ENCODE data around the gene TSSK2.

TSSK2 gene

GRCh38 chr22:19175602-19176174, 44.6 kb downstream of the TSSK2 start:
- H3K9ac ChIP-seq (ENCODE audit: low read depth, low read length): peak overlapping the region; percentile 21; the same call in 1 of the 2 replicates
- peaks cover 5% of the 10 kb centered on the region for H3K27me3 ChIP-seq (ENCODE audit: insufficient read depth, low read length)
- H3K9me3 ChIP-seq (ENCODE audit: insufficient read depth, low read depth, low read length): no peaks in the 10 kb centered on the region
- H3K4me1 ChIP-seq (ENCODE audit: insufficient read depth, low read length): peaks cover 30% of the 10 kb centered on the region
- H3K36me3 ChIP-seq (ENCODE audit: insufficient read depth, low read depth, low read length): peaks cover 14% of the 10 kb centered on the region; the same call in 1 of the 2 replicates
- H3K27ac ChIP-seq (ENCODE audit: low read length): no peak overlapping the region
- H3K4me3 ChIP-seq (ENCODE audit: low read length): no peak overlapping the region

GRCh38 chr22:19176175-19176643, 45.1 kb downstream of the TSSK2 start:
- Histone ChIP-seq H3K9ac (ENCODE audit: low read depth, low read length) (peak overlapping the region; percentile 51; the same call in 1 of the 2 replicates), H3K27me3 (ENCODE audit: insufficient read depth, low read length) (no peaks in the 10 kb centered on the region), H3K27ac (ENCODE audit: low read length) (no peak overlapping the region), H3K4me1 (ENCODE audit: insufficient read depth, low read length) (peaks cover 28% of the 10 kb centered on the region), H3K9me3 (ENCODE audit: insufficient read depth, low read depth, low read length) (no peaks in the 10 kb centered on the region), H3K36me3 (ENCODE audit: insufficient read depth, low read depth, low read length) (peaks cover 14% of the 10 kb centered on the region; the same call in 1 of the 2 replicates), H3K4me3 (ENCODE audit: low read length) (no peak overlapping the region; the same call in 1 of the 2 replicates)

- no peaks in the 10 kb centered on the region for H3K27me3 ChIP-seq (ENCODE audit: insufficient read depth, low read length)
- H3K27ac ChIP-seq (ENCODE audit: low read length): no peak overlapping the region
- peaks cover 14% of the 10 kb centered on the region; the same call in 1 of the 2 replicates for H3K36me3 ChIP-seq (ENCODE audit: insufficient read depth, low read depth, low read length)
- H3K4me1 ChIP-seq (ENCODE audit: insufficient read depth, low read length): peaks cover 28% of the 10 kb centered on the region
- H3K9ac ChIP-seq (ENCODE audit: low read depth, low read length): peak overlapping the region; percentile 51; the same call in 1 of the 2 replicates
- H3K4me3 ChIP-seq (ENCODE audit: low read length): peak overlapping the region; percentile 72
- H3K9me3 ChIP-seq (ENCODE audit: insufficient read depth, low read depth, low read length): no peaks in the 10 kb centered on the region
Measured at GRCh38 chr22:19176732-19177131, 45.6 kb downstream of the TSSK2 start.

GRCh38 chr22:19177164-19178064, 46.3 kb downstream of the TSSK2 start:
- Histone ChIP-seq H3K4me1 (ENCODE audit: insufficient read depth, low read length) (peaks cover 28% of the 10 kb centered on the region), H3K4me3 (ENCODE audit: low read length) (peak overlapping the region; percentile 72), H3K9me3 (ENCODE audit: insufficient read depth, low read depth, low read length) (no peaks in the 10 kb centered on the region), H3K27me3 (ENCODE audit: insufficient read depth, low read length) (no peaks in the 10 kb centered on the region), H3K27ac (ENCODE audit: low read length) (no peak overlapping the region), H3K9ac (ENCODE audit: low read depth, low read length) (peak overlapping the region; percentile 76; the same call in 1 of the 2 replicates), H3K36me3 (ENCODE audit: insufficient read depth, low read depth, low read length) (peaks cover 14% of the 10 kb centered on the region; the same call in 1 of the 2 replicates)

GRCh38 chr22:19178065-19178656, 47.1 kb downstream of the TSSK2 start:
- Histone ChIP-seq H3K27ac (ENCODE audit: low read length) (peak overlapping the region; percentile 64), H3K9ac (ENCODE audit: low read depth, low read length) (peak overlapping the region; percentile 76; the same call in 1 of the 2 replicates), H3K4me1 (ENCODE audit: insufficient read depth, low read length) (peaks cover 22% of the 10 kb centered on the region), H3K36me3 (ENCODE audit: insufficient read depth, low read depth, low read length) (peaks cover 14% of the 10 kb centered on the region; the same call in 1 of the 2 replicates), H3K4me3 (ENCODE audit: low read length) (peak overlapping the region; percentile 72), H3K27me3 (ENCODE audit: insufficient read depth, low read length) (no peaks in the 10 kb centered on the region), H3K9me3 (ENCODE audit: insufficient read depth, low read depth, low read length) (no peaks in the 10 kb centered on the region)

GRCh38 chr22:19178657-19179496, 47.8 kb downstream of the TSSK2 start, which contains the start of gene SLC25A1:
SLC25A1 (minus strand) TSS chr22:19178736; CDS start chr22:19178673, 63 bp downstream.
- Histone ChIP-seq H3K4me1 (ENCODE audit: insufficient read depth, low read length) (peaks cover 18% of the 10 kb centered on the region), H3K9ac (ENCODE audit: low read depth, low read length) (peak within 1 kb of the TSS; percentile 76; the same call in 1 of the 2 replicates), H3K27ac (ENCODE audit: low read length) (peak within 1 kb of the TSS; percentile 64), H3K4me3 (ENCODE audit: low read length) (peak within 1 kb of the TSS; percentile 79), H3K36me3 (ENCODE audit: insufficient read depth, low read depth, low read length) (peaks cover 14% of the 10 kb centered on the region; the same call in 1 of the 2 replicates), H3K9me3 (ENCODE audit: insufficient read depth, low read depth, low read length) (no peaks in the 10 kb centered on the region), H3K27me3 (ENCODE audit: insufficient read depth, low read length) (no peaks in the 10 kb centered on the region)

GRCh38 chr22:19179497-19180048, 48.5 kb downstream of the TSSK2 start:
- Histone ChIP-seq H3K4me3 (ENCODE audit: low read length) (peak overlapping the region; percentile 79), H3K27me3 (ENCODE audit: insufficient read depth, low read length) (no peaks in the 10 kb centered on the region), H3K9me3 (ENCODE audit: insufficient read depth, low read depth, low read length) (no peaks in the 10 kb centered on the region), H3K9ac (ENCODE audit: low read depth, low read length) (peak overlapping the region; percentile 72; the same call in 1 of the 2 replicates), H3K4me1 (ENCODE audit: insufficient read depth, low read length) (peaks cover 11% of the 10 kb centered on the region), H3K36me3 (ENCODE audit: insufficient read depth, low read depth, low read length) (peaks cover 14% of the 10 kb centered on the region; the same call in 1 of the 2 replicates), H3K27ac (ENCODE audit: low read length) (no peak overlapping the region)

- H3K27me3 ChIP-seq (ENCODE audit: insufficient read depth, low read length): no peaks in the 10 kb centered on the region
- H3K36me3 ChIP-seq (ENCODE audit: insufficient read depth, low read depth, low read length): peaks cover 14% of the 10 kb centered on the region; the same call in 1 of the 2 replicates
- H3K4me1 ChIP-seq (ENCODE audit: insufficient read depth, low read length): peaks cover 6% of the 10 kb centered on the region
- no peaks in the 10 kb centered on the region for H3K9me3 ChIP-seq (ENCODE audit: insufficient read depth, low read depth, low read length)
- H3K27ac ChIP-seq (ENCODE audit: low read length): no peak overlapping the region
- H3K9ac ChIP-seq (ENCODE audit: low read depth, low read length): no peak overlapping the region
- no peak overlapping the region for H3K4me3 ChIP-seq (ENCODE audit: low read length)
Measured at GRCh38 chr22:19180234-19180633, 49.1 kb downstream of the TSSK2 start.

GRCh38 chr22:19180740-19181410, 49.8 kb downstream of the TSSK2 start:
- Histone ChIP-seq H3K36me3 (ENCODE audit: insufficient read depth, low read depth, low read length) (peaks cover 9% of the 10 kb centered on the region; the same call in 1 of the 2 replicates), H3K27ac (ENCODE audit: low read length) (no peak overlapping the region), H3K9ac (ENCODE audit: low read depth, low read length) (no peak overlapping the region), H3K4me1 (ENCODE audit: insufficient read depth, low read length) (peaks cover 6% of the 10 kb centered on the region), H3K9me3 (ENCODE audit: insufficient read depth, low read depth, low read length) (no peaks in the 10 kb centered on the region), H3K27me3 (ENCODE audit: insufficient read depth, low read length) (no peaks in the 10 kb centered on the region), H3K4me3 (ENCODE audit: low read length) (no peak overlapping the region)

GRCh38 chr22:19181786-19182471, 50.8 kb downstream of the TSSK2 start:
- H3K4me3 ChIP-seq (ENCODE audit: low read length): no peak overlapping the region
- no peaks in the 10 kb centered on the region for H3K27me3 ChIP-seq (ENCODE audit: insufficient read depth, low read length)
- peaks cover under 1% of the 10 kb centered on the region; the same call in 1 of the 2 replicates for H3K36me3 ChIP-seq (ENCODE audit: insufficient read depth, low read depth, low read length)
- H3K4me1 ChIP-seq (ENCODE audit: insufficient read depth, low read length): peaks cover 3% of the 10 kb centered on the region
- H3K9ac ChIP-seq (ENCODE audit: low read depth, low read length): no peak overlapping the region
- H3K27ac ChIP-seq (ENCODE audit: low read length): no peak overlapping the region
- no peaks in the 10 kb centered on the region for H3K9me3 ChIP-seq (ENCODE audit: insufficient read depth, low read depth, low read length)
